NCI-H446 (cell line): ENCODE data around the gene TRPC4.
"Not testable (repeated sequence)": the region's sequence is repeated elsewhere in the genome, so short reads cannot be mapped to it uniquely, and the experiment has no call there.

Source experiments
- DNase-seq, 2 experiments: peaks; one replicate each; lab custom pipeline; 2025; lab: John Stamatoyannopoulos, UW

The TRPC4 gene

GRCh38 chr13:37601648-37602440 lies 267.7 kb downstream of the TRPC4 start:
- no peak for DNase-seq

- no peak for DNase-seq
These were observed 270.1 kb downstream of the TRPC4 start for GRCh38 chr13:37599519-37599918.

- no peak for DNase-seq
These were observed 271.0 kb downstream of the TRPC4 start, which contains the start of gene POSTN for GRCh38 chr13:37598597-37598996. Gene POSTN, minus strand, starts transcription at chr13:37598768. Its CDS starts 42 bp downstream, at chr13:37598726.

GRCh38 chr13:37597477-37598025 lies 272.0 kb downstream of the TRPC4 start:
- no peak for DNase-seq

- no peak for DNase-seq
These were observed 272.8 kb downstream of the TRPC4 start for GRCh38 chr13:37596805-37597204.

- no peak for DNase-seq
These were observed 274.4 kb downstream of the TRPC4 start for GRCh38 chr13:37595162-37595561.

GRCh38 chr13:37594550-37594949 lies 275.0 kb downstream of the TRPC4 start:
- DNase-seq: no peak

GRCh38 chr13:37589381-37589780 lies 280.2 kb downstream of the TRPC4 start:
- DNase-seq: not testable (repeated sequence)

- DNase-seq: no peak
These were observed 282.3 kb downstream of the TRPC4 start for GRCh38 chr13:37587236-37587635.
